GM03348 (cell line): ENCODE data around the gene USP1.

Experiments
- DNase-seq: peaks from one replicate; pipeline ENCODE4 v3.0.0; 2012; ENCODE audit warnings: low spot score

Gene USP1

GRCh38 chr1:62428351-62428750 is 8.5 kb upstream of the USP1 start:
- DNase-seq: no peak

- DNase-seq: no peak
Observed at GRCh38 chr1:62429581-62429980, 7.3 kb upstream of the USP1 start.

GRCh38 chr1:62433861-62434617 is 2.8 kb upstream of the USP1 start:
- DNase-seq: no peak

- DNase-seq: no peak
Observed at GRCh38 chr1:62434618-62435001, 2.2 kb upstream of the USP1 start.

GRCh38 chr1:62435231-62436038 is 1.4 kb upstream of the USP1 start:
- DNase-seq: no peak

- peak; percentile 95 for DNase-seq
Observed at GRCh38 chr1:62436039-62436465, 797 bp upstream of the USP1 start.

GRCh38 chr1:62437273-62437940 is 558 bp downstream of the USP1 start:
- peak; percentile 29 for DNase-seq

GRCh38 chr1:62438163-62438562 is 1.3 kb downstream of the USP1 start:
- peak; percentile 9 for DNase-seq

GRCh38 chr1:62439652-62440371 is 3.0 kb downstream of the USP1 start:
- peak; percentile 20 for DNase-seq

GRCh38 chr1:62444701-62445100 is 7.9 kb downstream of the USP1 start:
- no peak for DNase-seq

- no peak for DNase-seq
Observed at GRCh38 chr1:62448221-62448933, 11.5 kb downstream of the USP1 start.

GRCh38 chr1:62450301-62450700 is 13.5 kb downstream of the USP1 start:
- no peak for DNase-seq

- DNase-seq: peak; percentile 20
Observed at GRCh38 chr1:62452951-62453350, 16.1 kb downstream of the USP1 start.

- no peak for DNase-seq
Observed at GRCh38 chr1:62457955-62458354, 21.1 kb downstream of the USP1 start.

- DNase-seq: no peak
Observed at GRCh38 chr1:62462370-62462769, 25.5 kb downstream of the USP1 start.

GRCh38 chr1:62467092-62467491 is 30.2 kb downstream of the USP1 start:
- no peak for DNase-seq

- DNase-seq: no peak
Observed at GRCh38 chr1:62476525-62477219, 39.8 kb downstream of the USP1 start.

GRCh38 chr1:62481681-62482080 is 44.8 kb downstream of the USP1 start:
- DNase-seq: no peak

GRCh38 chr1:62484824-62485468 is 48.1 kb downstream of the USP1 start:
- DNase-seq: no peak

GRCh38 chr1:62487956-62488355 is 51.1 kb downstream of the USP1 start:
- DNase-seq: no peak
